HG02973 (cell line): Measurements from ENCODE around the gene STAU1.

ENCODE experiments used
- ATAC-seq: cut with Tn5 transposase; IDR thresholded peaks from one replicate; pipeline ENCODE4 v1.9.1; 2021; ENCODE audit warnings: moderate library complexity; ENCODE audit not compliant: unreplicated experiment

STAU1 gene

DNA sequence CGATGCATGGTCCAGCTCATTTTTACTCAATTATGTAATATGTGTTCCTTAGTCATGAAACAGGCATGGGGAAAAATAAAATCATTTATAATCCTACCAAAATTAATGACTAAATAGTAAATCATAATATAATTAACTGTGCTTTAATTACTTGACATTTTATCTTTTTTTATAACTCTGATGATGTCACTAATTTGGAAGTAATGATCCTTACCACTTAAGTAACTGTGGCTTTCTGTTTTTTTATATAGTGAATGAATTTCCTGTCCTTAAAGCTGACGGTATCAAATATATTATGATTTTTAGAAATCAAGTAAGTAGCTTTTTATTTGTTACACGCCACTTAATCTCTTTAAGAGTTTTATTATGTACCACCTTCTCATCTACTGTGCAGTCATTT is 109.8 kb downstream of the STAU1 start:
- ATAC-seq = no peak

- ATAC-seq = no peak
Observed at GRCh38 chr20:49074521-49074920, 113.6 kb downstream of the STAU1 start.
